Keratinocyte (primary cell): ENCODE measurements around the gene SLC23A1.

Experiments
- CTCF ChIP-seq, 3 experiments: IDR thresholded peaks in 1 of 3; conservative IDR thresholded peaks in 1 of 3; optimal IDR thresholded peaks in 1 of 3; 2 replicates in 2 of 3; 3 replicates in 1 of 3; pipeline versions ENCODE3 to v1.5.1; 2011; ENCODE audit warnings: low read length in 3 of 3, mild to moderate bottlenecking in 3 of 3, moderate library complexity in 2 of 3, control low read depth in 1 of 3, inconsistent platforms in 1 of 3; ENCODE audit not compliant: insufficient read depth in 2 of 3; ENCODE audit errors: extremely low read depth in 1 of 3
- EZH2 ChIP-seq: IDR thresholded peaks from one replicate; pipeline ENCODE4 v1.6.1; 2012; ENCODE audit warnings: inconsistent platforms, mild to moderate bottlenecking, low read length, moderate library complexity

- TF ChIP-seq CTCF (optimal IDR thresholded peaks at IDR 0.05 in 1 of 3, IDR thresholded peaks at IDR 0.05 in 1 of 3, conservative IDR thresholded peaks at IDR 0.05 in 1 of 3; ENCODE audit: extremely low read depth in 1 of 3, insufficient read depth in 2 of 3, low read length in 3 of 3) (no peak), EZH2 (no peak)
These were observed 36.4 kb upstream of the SLC23A1 start for GRCh38 chr5:139419226-139420192.
